Tibial nerve (tissue), 4 donors: Measurements from ENCODE around the gene DGCR2. TPM values are rescaled to one million over a fixed set of nuclear protein-coding genes. Genes with fewer than 3 reads are reported as not detected.

Experiments used
- DNase-seq, 2 donors: peaks; one replicate each; pipeline ENCODE4 v3.0.0-alpha.2; 2019; ENCODE audit warnings: low spot score in 2 of 2
- H3K27ac ChIP-seq, 4 donors: fragments of 200-600 bp; sonication (generic) in 3 of 4; one replicate each; pipeline ENCODE4 v1.5.1; 2017 to 2019; ENCODE audit warnings: mild to moderate bottlenecking in 1 of 4
- H3K27me3 ChIP-seq, 2 donors: fragments of 200-600 bp; sonication (generic) in 1 of 2; one replicate each; pipeline versions ENCODE4 v1.5.1 to v1.6.0; 2017 to 2019
- H3K36me3 ChIP-seq, 3 donors: fragments of 200-600 bp; sonication (generic); one replicate each; pipeline ENCODE4 v1.5.1; 2018 to 2019
- H3K4me1 ChIP-seq, 4 donors: fragments of 200-600 bp; sonication (generic) in 3 of 4; one replicate each; pipeline ENCODE4 v1.5.1; 2017 to 2019
- H3K4me3 ChIP-seq, 4 donors: fragments of 200-600 bp; sonication (generic) in 3 of 4; one replicate each; pipeline ENCODE4 v1.5.1; 2017 to 2019; ENCODE audit warnings: mild to moderate bottlenecking in 1 of 4, moderate library complexity in 1 of 4
- H3K9me3 ChIP-seq, 4 donors: fragments of 200-600 bp; sonication (generic) in 3 of 4; one replicate each; pipeline ENCODE4 v1.5.1; 2017 to 2019
- CTCF ChIP-seq, 5 experiments: fragments of 200-600 bp in 3 of 5; fragments of 450-650 bp in 2 of 5; sonication (generic) in 3 of 5; IDR thresholded peaks; one replicate each; pipeline ENCODE4 v1.5.1; 2016 to 2019; ENCODE audit warnings: antibody characterized with exemption in 5 of 5, mild to moderate bottlenecking in 3 of 5, moderate library complexity in 2 of 5
- EP300 ChIP-seq, 2 donors: sonication (generic); formaldehyde crosslinking; IDR thresholded peaks; one replicate each; pipeline ENCODE4 v1.6.1; 2017; ENCODE audit warnings: antibody characterized with exemption in 2 of 2, mild to moderate bottlenecking in 1 of 2
- POLR2A ChIP-seq, 2 donors: fragments of 450-650 bp; IDR thresholded peaks; one replicate each; pipeline ENCODE4 v1.6.1; 2017; ENCODE audit warnings: antibody characterized with exemption in 2 of 2, mild to moderate bottlenecking in 2 of 2, moderate library complexity in 2 of 2
- WGBS, 2 donors: methylation state at CpG; one replicate each; pipeline ENCODE4 v1.1.5; 2018; 5-methylcytosine and 5-hydroxymethylcytosine counted together
- total RNA-seq, 4 donors: library from RNA; depleted of rRNA; stranded (reverse); fragments of >200 nt; gene quantifications; one replicate each; pipeline ENCODE4 v1.1.0, GENCODE V29; 2016

DGCR2 gene
- total RNA-seq, 4 donors from 2014 or later, result 57.6 to 68.0 (median 58.9) TPM

- 87 to 88% methylated on average over 15 to 17 of the region's 17 CpGs for WGBS, 2 donors
- Histone ChIP-seq H3K27me3 (peaks cover 0 to 4% of the 10 kb centered on the region in 2 donors), H3K36me3 (no peaks in the 10 kb centered on the region), H3K9me3 (no peaks in the 10 kb centered on the region), H3K27ac (no peak overlapping the region), H3K4me1 (no peaks in the 10 kb centered on the region), H3K4me3 (no peak overlapping the region)
- DNase-seq, result no peak
- TF ChIP-seq EP300 (IDR thresholded peaks at IDR 0.05), result no peak
- no peak for TF ChIP-seq POLR2A (IDR thresholded peaks at IDR 0.05)
- TF ChIP-seq CTCF (IDR thresholded peaks at IDR 0.05), result no peak
Observed at GRCh38 chr22:18994056-18994455, 128.2 kb downstream of the DGCR2 start.

GRCh38 chr22:18992543-18993198, 129.5 kb downstream of the DGCR2 start:
- H3K9me3 ChIP-seq, result no peaks in the 10 kb centered on the region
- H3K36me3 ChIP-seq, result no peaks in the 10 kb centered on the region
- no peak overlapping the region for H3K27ac ChIP-seq
- no peak overlapping the region for H3K4me3 ChIP-seq
- no peak for DNase-seq
- peaks cover 0 to 4% of the 10 kb centered on the region in 2 donors for H3K27me3 ChIP-seq
- no peaks in the 10 kb centered on the region for H3K4me1 ChIP-seq
- TF ChIP-seq POLR2A (IDR thresholded peaks at IDR 0.05) (no peak), EP300 (IDR thresholded peaks at IDR 0.05) (no peak), CTCF (IDR thresholded peaks at IDR 0.05) (no peak)
- WGBS, 2 donors, result 88 to 92% methylated on average over 10 of the region's 10 CpGs

GRCh38 chr22:18991821-18992442, 130.3 kb downstream of the DGCR2 start:
- WGBS, 2 donors, result 84 to 93% methylated on average over 17 to 33 of the region's 33 CpGs
- no peak overlapping the region for H3K4me3 ChIP-seq
- peaks cover 0 to 4% of the 10 kb centered on the region in 2 donors for H3K27me3 ChIP-seq

GRCh38 chr22:18991138-18991432, 131.1 kb downstream of the DGCR2 start:
- no peak overlapping the region for H3K4me3 ChIP-seq
- TF ChIP-seq POLR2A (IDR thresholded peaks at IDR 0.05) (no peak), CTCF (IDR thresholded peaks at IDR 0.05) (no peak), EP300 (IDR thresholded peaks at IDR 0.05) (no peak)
- peaks cover 0 to 4% of the 10 kb centered on the region in 2 donors for H3K27me3 ChIP-seq
- no peaks in the 10 kb centered on the region for H3K4me1 ChIP-seq
- H3K27ac ChIP-seq, result no peak overlapping the region
- H3K9me3 ChIP-seq, result no peaks in the 10 kb centered on the region
- WGBS, 2 donors, result 83 to 84% methylated on average over 7 of the region's 7 CpGs
- no peaks in the 10 kb centered on the region for H3K36me3 ChIP-seq
- DNase-seq, result no peak

More at GRCh38 chr22:18991821-18992442, 130.3 kb downstream of the DGCR2 start:
- DNase-seq, result no peak
- no peaks in the 10 kb centered on the region for H3K36me3 ChIP-seq
- TF ChIP-seq POLR2A (IDR thresholded peaks at IDR 0.05) (no peak), CTCF (IDR thresholded peaks at IDR 0.05) (no peak), EP300 (IDR thresholded peaks at IDR 0.05) (no peak)
- H3K27ac ChIP-seq, result no peak overlapping the region
- no peaks in the 10 kb centered on the region for H3K9me3 ChIP-seq
- H3K4me1 ChIP-seq, result no peaks in the 10 kb centered on the region

- no peak for DNase-seq
- Histone ChIP-seq H3K4me1 (no peaks in the 10 kb centered on the region), H3K36me3 (no peaks in the 10 kb centered on the region), H3K27me3 (peaks cover 0 to 4% of the 10 kb centered on the region in 2 donors), H3K27ac (no peak overlapping the region), H3K4me3 (no peak overlapping the region), H3K9me3 (no peaks in the 10 kb centered on the region)
- WGBS, 2 donors, result 91 to 94% methylated on average over 14 to 21 of the region's 23 CpGs
- TF ChIP-seq POLR2A (IDR thresholded peaks at IDR 0.05) (no peak), EP300 (IDR thresholded peaks at IDR 0.05) (no peak), CTCF (IDR thresholded peaks at IDR 0.05) (no peak)
Observed at GRCh38 chr22:18990355-18991137, 131.7 kb downstream of the DGCR2 start.
